GM12801 (cell line): ENCODE results near the gene KRTAP16-1.

ENCODE experiments used
- TF ChIP-seq, protein P1 (sequence below): IDR thresholded peaks from one replicate; pipeline ENCODE4 v1.5.1; 2011; ENCODE audit warnings: control low read depth; ENCODE audit not compliant: insufficient read length; ENCODE audit errors: extremely low read depth

The KRTAP16-1 gene

GRCh38 chr17:41345992-41346391 is 36.9 kb upstream of the KRTAP16-1 start:
- TF ChIP-seq, protein P1, sequence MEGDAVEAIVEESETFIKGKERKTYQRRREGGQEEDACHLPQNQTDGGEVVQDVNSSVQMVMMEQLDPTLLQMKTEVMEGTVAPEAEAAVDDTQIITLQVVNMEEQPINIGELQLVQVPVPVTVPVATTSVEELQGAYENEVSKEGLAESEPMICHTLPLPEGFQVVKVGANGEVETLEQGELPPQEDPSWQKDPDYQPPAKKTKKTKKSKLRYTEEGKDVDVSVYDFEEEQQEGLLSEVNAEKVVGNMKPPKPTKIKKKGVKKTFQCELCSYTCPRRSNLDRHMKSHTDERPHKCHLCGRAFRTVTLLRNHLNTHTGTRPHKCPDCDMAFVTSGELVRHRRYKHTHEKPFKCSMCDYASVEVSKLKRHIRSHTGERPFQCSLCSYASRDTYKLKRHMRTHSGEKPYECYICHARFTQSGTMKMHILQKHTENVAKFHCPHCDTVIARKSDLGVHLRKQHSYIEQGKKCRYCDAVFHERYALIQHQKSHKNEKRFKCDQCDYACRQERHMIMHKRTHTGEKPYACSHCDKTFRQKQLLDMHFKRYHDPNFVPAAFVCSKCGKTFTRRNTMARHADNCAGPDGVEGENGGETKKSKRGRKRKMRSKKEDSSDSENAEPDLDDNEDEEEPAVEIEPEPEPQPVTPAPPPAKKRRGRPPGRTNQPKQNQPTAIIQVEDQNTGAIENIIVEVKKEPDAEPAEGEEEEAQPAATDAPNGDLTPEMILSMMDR = no peak

GRCh38 chr17:41343029-41343428 is 33.9 kb upstream of the KRTAP16-1 start:
- TF ChIP-seq, protein P1 = no peak

DNA sequence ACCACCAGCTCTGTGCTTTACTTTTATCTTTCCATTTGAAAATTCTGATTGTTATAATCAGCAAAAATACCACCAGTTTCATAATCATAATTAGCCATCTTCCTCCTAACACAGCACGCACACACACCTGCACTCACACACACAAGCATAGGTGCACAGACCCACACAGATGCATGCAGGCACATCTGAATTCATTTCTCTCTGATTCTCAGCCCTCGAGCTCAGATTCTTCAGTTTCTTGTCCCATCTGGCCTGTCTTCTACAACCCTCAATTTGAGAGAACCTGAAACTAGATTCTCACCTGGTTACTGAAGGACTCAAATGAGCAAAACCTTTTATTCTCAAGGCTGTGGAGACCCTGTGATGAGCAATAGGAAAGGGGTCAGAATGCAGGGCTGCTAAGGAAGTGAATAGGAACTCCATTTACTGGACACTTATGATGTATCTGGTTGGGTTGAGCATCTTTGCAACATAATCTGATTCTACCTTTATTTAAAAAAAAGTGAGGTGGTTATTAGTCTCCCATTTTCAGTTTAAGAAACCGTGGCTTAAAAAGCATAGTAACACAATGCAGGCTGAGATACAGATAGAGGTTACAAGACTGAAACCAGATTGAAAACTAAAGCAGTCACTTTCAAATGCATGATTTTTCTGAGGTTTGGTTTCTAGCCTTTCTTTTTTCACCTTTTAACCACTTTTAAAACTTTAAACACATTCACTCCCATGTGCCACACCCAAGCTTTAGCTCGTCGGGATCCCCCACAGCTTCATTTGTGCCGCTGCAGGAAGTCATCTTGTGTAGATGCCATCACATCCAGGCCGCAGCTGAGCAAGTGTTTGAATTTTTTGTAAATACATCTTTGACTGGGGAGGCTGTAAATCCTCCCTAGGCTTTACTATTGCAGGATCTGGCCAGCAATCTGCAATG is 32.1 kb upstream of the KRTAP16-1 start:
- TF ChIP-seq, protein P1 = no peak

- TF ChIP-seq, protein P1 = no peak
Measured at GRCh38 chr17:41340494-41340893, 31.4 kb upstream of the KRTAP16-1 start.

DNA sequence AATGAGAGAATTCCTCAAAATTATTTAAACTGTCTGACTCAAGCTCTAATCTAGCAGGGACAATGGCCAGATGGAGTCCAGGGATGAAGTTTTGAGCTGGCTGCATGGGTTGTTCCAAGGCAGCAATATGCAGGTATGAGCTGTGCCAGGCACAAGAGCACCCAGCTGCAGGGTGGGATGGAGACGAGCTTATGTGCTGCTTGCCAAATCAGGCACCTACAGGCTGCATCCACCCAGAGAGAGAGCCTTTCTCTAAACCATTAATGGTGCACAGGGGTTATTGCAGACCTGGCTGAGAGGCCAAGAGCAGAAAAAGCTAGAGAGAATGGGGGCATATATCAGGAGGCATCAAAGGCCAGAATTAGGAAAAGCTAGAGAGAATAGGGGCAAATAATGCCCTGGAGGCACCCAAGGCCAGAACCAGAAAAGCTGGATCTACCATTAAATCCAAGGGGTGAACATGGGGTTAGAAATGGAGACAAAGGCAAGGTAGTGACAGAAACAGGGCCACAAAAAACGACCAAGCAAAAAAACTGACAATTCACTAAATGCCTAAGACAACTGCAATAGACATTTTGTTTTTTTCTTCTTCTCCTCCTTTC is 30.6 kb upstream of the KRTAP16-1 start:
- TF ChIP-seq, protein P1 = no peak

DNA sequence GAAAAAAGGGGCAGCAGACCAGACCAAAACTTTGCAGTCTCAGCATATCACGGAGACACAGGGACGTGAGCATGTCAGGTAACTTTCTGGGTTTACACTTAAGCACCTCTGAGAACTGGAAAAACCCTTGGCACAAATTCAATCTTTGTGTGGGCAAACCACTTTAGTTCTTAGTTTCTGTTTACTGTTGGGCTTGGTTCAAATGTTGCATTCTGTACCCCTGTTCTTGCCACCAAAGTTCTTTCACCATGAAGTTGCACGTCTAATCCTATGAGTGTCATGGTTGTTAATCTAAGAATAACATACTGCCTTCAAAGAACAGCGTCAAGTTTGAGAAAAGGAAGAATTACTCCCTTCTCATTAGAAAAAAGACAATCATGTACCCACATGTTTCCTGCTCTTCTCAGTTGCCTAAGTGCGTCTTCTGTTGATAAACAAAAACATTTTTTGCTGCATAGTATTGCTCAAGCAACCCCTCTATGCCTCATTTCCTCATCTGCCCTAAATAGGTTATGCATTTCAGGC is 29.9 kb upstream of the KRTAP16-1 start:
- TF ChIP-seq, protein P1 = no peak

GRCh38 chr17:41335747-41336146 is 26.6 kb upstream of the KRTAP16-1 start:
- TF ChIP-seq, protein P1 = no peak
